HEK293T (cell line): ENCODE data around the gene FXYD3.

ENCODE experiments used
- ELF4 ChIP-seq: fragments of 450-650 bp; IDR thresholded peaks from 2 replicates; pipeline ENCODE4 v1.6.1; 2017; ENCODE audit warnings: antibody characterized with exemption
- FOXM1 ChIP-seq: fragments of 450-650 bp; IDR thresholded peaks from 2 replicates; pipeline ENCODE4 v1.6.1; 2017; ENCODE audit warnings: mild to moderate bottlenecking, borderline replicate concordance
- L3MBTL2 ChIP-seq: fragments of 450-650 bp; conservative IDR thresholded peaks from 2 replicates; pipeline ENCODE4 v1.6.1; 2016; ENCODE audit warnings: mild to moderate bottlenecking

GRCh38 chr19:35157431-35157830 is 41.8 kb downstream of the FXYD3 start:
- TF ChIP-seq FOXM1 (no peak), ELF4 (no peak), L3MBTL2 (no peak)
